Activated CD8-positive, alpha-beta memory T cell treated with anti-CD3 and anti-CD28 coated beads, Interleukin-2, amount 50 U/mL, for 24 hours (primary cell): ENCODE results near the gene NALCN.

Source experiments
- DNase-seq: peaks from one replicate; pipeline ENCODE4 v3.0.0-alpha.2; 2020; ENCODE audit errors: extremely low read depth

Gene NALCN

DNA sequence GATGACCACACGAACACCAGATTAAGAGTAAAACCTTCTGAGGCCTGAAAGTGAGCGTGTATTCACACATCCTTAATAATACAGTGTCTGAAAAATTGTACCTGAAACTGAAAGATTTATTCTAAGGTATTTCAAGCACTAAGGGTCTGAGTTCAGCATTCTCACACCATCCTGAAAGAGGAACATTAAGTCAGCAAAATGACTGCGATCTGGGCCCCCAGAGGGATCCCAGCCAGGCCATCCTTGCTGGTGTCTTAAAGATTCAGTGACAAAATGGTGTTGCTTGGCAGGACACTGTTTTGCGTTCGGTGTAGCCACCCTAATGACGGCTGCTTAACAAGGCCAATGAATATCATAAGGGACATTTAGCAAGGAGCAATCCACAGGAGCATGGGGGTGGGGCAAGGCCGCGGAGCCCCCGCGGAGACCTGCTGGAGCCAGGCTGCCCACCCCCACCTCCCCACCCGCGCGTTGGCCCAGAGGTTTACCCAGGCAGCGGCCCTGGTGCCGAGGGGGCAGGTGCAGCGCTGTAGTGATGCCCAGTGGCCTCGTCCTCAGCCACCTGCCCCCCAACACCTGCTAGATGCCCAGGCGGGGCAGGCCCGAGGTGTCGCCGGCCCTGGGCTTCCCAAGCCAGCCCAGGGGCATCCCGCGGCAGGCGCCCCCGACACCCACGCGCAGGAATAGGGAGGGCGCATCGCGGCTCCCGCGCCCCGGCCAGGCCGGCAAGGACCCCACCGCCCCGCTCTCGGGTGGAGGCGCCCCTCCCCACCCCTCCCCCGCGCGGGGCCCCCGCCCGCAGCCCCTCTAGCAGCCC lies 742 bp downstream of the NALCN start:
- no peak for DNase-seq

DNA sequence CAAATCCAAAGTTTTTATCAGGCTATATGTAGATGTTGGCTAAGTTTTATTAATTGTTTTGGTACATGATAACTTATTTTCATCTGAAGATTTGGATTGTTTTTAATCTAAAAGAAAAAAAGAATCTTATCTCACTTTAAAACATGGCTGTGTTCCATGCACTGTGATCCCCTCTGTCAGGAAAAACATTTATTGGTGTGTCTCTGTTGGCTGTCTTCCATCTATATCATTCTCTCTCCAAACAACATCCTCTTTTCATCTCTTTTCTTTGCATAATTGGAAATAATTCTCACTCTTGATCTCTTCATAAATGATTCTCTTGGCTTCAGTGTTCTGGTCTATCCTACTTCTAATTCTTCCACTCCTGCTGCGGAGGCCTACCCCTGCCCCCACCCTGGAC lies 4.2 kb downstream of the NALCN start:
- DNase-seq, result no peak

DNA sequence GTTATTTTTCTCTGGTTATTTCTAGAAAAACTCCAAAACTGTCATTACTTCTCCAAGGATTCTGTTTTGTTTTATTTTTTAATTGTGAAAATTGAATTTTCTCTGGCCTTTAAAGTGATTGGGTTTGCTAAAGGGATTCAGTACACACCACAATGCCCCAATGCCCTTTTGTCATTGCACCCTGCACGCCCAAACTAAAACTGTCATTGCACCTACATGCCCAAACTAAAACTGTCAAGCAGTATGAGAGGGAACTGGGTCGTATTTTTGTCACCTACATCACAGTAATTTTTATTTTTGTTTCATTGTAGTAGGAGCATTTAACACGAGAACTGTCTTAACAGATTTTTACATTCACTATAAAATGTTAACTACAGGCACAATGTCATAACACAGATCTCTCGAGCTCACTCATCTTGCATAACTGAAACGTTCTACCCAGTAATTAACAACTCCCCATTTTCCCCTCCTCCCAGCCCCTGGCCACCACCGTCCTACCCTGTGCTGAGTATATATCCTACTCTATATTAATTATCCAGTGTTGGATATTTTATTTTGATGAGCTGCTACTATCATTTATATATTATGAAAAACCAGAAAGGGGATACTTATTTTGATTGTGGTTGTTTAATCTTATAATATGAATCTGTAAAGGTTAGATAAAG lies 7.2 kb downstream of the NALCN start:
- DNase-seq, result no peak

DNA sequence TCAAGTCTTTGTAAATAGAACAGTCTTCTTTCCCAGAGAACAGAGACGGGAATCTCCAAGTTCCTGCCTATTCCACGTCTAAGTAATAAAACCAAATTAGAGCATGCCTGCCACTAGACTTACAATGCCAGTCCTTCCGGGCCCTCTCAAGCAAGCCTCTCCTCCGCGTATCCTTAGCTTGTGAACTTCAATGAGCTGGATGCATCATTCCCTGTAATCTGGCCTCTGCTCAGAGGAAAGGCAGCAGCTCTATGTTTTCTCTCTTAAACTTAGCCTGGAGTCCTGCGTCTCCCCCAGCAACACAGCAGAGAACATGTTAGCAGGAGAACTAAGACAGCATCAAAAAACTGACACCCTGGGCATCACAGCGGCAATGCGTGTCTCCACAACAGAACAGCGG lies 8.2 kb downstream of the NALCN start:
- no peak for DNase-seq

DNA sequence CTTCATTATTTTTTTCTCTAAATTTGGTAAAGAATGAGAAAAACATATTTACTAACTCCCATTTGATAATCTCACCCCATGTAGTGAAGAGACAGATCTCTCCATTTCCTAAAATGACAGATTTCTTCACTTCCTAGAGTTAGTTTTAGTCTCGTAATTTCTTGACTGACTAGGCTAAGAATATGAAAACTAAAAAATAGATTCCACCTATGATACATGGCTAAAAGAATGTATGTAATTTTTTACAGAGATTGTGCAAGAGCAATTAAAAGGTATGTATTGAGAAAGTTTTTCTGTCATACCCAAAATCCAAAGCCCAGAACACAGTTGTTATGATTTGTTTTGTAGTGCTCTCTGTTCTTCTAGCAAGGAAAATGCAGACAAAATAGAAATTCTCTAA lies 9.5 kb downstream of the NALCN start:
- no peak for DNase-seq

DNA sequence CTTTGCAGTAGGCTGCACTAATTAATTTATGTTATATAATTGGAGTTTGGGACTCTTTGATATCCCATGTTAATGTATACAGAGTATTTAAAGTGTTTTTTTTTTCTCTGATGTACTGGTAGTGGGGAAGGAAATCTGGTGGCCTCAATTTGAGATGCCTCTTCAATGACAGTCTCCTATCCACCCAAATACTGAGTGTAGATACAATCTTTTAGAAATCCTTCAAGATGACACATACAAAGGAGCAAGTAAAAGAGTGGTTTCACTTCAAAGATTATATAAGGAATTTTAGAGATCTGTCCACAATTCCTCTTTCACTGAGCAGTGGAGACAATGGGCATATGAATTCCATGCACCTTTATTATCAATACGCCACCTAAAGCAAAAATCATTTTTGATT lies 15.1 kb downstream of the NALCN start:
- no peak for DNase-seq

DNA sequence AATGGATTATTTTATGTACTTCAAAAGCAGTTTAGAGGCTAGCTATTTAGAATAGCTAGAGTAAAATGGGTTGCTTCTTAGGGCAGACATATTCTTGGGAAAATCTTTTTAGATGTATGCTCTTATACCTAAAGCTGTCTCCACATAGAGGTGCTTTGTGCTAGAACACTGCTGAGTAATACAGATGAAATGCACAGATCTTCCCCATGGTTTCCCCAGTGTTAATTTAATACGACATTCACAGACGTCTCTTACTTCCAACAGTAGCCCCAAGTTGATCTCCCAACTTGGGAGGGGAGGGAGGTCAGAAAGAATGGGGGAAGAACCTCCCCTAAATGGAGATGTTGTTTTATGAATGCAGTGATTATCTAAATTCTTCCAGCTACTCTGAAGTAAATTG lies 16.9 kb downstream of the NALCN start:
- DNase-seq, result no peak

DNA sequence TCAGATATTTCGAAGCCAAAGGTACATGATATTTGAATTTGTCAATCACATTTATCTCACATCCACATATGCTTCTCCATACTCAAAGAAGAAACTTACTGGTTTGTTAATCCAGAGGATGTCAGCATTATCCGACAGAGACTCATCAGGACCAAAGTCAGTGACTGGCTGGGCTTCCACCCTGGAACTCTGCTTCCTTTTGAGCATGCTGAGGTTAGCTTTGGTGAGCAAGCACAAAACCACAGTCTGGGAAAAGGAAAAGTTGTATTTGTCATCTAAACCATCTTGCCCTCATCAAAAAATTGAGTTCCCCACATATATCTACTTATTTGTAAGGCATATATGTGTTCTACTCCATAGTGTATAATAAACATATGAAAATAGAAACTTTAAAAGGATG lies 17.4 kb downstream of the NALCN start:
- no peak for DNase-seq

DNA sequence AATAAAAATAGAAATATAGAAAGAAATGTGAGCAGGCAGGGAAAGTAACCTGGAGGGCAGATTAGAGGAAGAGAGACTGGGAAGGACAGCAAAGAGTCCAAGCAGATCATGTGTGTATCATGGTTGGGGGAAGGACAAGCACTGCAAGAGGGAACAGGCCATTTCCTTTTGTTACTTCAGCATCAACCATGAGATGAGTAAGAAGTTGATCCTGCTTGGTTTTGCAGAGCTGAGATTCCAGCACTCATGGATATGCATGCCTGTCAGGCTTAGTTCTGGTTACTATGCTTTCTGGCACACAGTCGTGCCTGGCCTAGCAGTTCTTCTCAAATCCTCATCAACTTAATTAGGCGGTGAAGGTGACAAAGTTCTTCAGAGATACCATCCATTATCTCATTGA lies 18.1 kb downstream of the NALCN start:
- no peak for DNase-seq

DNA sequence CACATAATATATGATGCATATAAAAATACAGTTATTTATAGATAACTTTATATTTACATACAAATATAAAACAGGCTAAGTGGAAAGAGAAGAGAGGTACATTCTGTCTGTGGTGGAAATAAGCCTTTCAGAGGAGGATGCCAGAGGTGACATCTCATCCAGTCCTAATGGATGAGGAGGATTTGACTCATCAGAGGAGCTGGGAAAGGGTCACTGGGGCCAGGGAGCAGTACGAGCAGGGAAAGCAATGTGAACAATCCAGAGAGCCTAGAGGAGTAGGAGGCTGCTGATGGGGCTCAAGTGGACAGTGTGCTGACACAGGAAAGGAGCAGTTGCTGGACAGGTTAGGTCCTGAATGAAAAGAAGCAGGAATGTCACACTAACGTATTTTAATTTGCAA lies 18.6 kb downstream of the NALCN start:
- DNase-seq, result no peak

DNA sequence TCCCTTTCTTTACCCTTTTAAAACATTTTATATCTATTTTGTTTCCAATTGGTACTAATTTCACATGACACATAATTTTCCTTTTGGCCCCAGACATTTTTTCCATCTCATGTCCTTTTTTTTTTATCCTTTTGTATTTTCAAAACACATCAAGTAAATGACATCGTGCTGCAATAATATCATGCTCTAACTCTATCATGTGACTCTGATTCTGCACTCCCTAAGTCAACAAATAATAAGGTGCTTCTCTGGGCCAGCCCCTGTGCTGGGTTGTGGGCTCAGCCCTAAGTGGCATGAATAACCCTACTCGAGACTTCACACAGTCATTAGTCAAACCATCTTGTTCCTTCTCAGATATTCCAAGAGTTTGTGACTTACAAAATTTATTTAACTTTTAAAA lies 21.7 kb downstream of the NALCN start:
- no peak for DNase-seq

DNA sequence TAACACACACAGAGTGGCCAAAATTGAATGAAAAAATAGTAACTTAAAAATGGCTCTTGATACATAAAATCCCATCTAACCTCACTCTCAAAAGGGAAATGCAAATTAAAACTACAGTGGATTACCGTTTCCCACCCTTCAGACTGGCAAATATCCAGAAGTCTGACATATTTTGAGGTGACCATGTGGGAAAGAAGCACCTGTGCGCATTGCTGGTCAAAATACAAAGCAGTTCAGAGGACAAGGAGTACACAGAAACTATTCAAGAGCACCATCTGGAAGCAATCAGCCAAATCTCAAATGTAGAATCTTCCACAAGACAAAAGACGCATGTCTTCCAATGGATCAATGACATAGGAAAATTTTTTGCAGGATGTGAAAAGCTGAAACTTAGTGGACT lies 23.2 kb downstream of the NALCN start:
- DNase-seq, result no peak

DNA sequence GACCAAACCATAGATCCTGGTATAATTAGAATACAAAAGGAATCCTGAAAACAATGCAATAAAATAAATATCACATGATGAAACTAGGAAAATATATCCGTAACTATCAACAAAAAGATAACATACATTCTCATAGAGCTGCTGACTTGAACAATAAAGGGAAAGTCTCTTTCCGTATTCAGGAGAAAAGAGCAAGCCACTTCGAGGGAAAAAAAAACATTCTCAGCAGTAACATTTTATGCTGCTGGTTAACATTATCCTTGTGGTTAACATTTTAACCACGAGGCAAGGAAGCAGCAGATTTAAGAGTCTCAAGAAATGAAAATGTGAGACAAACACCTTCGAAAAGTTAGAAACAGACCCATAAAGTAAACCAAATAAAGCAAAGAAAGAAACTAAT lies 25.8 kb downstream of the NALCN start:
- no peak for DNase-seq

DNA sequence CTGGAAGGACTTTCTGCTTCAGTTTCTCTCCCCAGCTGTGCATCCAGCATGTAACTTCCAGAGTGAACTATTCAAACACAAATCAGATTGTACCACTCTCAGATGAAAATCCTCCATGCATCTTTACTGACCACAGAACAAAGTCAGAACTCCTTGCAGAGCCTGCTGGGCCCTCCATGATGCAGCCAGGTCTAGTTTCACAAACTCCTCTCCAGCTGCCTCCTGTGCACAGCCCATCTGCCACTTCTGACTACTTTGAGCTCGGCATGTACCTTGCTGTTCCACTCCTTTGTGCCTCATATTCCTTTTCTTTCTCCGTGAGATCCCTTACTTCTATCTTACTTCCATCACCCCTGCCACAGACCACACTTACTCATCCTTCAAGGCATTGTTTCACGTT lies 31.4 kb downstream of the NALCN start:
- DNase-seq, result no peak

DNA sequence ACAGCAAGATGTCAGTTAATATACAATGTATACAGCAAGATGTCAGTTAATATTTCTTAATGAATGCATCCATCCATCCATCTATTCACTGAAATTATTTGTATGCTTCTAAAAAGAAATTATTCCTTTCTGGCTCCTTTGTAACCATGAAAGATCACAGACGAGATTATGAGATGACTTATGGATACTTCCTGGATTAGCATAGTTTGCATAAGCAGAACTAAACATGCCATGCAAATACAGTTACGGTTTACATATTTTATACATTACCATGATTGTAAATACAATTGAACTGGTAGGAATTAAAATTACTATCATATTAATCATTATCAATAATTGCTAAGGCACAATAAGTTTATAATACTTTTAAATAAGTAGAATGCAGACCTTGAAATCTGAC lies 32.7 kb downstream of the NALCN start:
- no peak for DNase-seq

DNA sequence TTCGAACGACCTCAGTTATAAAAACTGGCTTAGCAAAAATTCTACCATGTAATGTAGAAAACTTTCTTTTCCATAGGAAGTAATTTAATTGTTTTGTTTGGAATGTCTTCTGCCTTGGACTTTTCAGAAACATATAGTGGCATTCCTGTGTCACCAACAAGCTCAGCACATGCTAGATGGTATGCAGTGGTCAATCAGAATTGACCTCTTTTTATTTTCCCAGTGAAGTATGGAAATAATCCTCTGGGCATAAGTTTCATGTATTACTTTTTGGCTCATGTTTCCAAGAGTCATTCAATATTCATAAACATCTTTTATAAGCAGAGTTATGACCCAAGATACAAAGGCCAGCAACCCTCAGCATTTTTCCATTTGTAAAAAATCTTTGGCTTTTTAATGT lies 33.6 kb downstream of the NALCN start:
- DNase-seq, result no peak

DNA sequence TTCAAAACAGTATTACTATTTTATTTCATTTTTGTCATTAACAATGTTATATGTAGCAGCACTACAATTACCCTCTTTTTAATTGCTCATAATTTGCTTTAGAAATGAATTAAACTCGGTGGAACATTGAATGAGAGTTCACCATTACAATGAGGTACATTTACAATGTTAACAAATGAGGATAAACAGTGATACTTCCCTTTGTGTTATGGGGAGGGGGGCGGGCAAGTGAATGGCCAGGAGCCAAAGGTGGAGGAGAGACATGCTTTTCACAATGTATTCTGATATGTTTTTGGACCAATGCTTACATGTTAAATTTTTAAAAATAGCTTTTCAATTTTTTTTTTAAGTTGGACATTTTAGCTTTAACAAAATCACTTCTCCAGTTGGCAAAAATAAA lies 34.2 kb downstream of the NALCN start:
- no peak for DNase-seq

DNA sequence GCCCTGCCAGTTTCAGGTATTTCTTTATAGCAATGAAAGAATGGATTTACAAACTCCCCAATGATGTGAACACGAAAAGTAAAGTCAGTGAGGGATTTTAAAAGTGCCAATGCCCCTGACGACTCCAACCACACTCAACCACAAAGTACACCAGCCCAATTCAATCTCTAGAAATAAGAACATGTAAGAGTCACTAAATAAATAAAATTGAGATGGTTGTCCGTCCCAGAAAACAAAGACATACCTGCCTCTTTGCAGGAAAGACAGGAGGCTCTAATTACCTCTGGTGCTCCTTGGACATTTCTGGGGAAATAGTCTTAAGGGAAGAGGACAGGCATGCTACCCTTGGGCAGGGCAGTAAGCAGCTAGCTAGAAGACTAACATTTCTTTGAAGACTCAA lies 55.8 kb downstream of the NALCN start:
- no peak for DNase-seq

DNA sequence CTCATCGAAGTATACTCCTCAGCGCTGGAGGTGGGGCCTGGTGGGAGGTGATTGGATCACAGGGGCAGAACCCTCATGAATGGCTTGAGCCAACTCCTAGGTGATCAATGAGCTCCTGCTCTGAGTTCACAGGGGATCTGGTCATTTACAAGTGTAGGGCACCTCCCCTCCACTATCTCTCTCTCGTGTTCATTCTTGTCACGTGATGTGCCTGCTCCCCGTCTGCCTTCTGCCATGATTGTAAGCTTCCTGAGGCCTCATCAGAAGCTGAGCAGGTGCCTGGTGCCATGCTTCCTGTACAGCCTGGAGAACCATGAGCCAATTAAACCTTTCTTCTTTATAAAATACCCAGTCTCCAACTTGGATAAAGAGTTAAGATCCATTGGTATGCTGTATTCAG lies 61.4 kb downstream of the NALCN start:
- no peak for DNase-seq

DNA sequence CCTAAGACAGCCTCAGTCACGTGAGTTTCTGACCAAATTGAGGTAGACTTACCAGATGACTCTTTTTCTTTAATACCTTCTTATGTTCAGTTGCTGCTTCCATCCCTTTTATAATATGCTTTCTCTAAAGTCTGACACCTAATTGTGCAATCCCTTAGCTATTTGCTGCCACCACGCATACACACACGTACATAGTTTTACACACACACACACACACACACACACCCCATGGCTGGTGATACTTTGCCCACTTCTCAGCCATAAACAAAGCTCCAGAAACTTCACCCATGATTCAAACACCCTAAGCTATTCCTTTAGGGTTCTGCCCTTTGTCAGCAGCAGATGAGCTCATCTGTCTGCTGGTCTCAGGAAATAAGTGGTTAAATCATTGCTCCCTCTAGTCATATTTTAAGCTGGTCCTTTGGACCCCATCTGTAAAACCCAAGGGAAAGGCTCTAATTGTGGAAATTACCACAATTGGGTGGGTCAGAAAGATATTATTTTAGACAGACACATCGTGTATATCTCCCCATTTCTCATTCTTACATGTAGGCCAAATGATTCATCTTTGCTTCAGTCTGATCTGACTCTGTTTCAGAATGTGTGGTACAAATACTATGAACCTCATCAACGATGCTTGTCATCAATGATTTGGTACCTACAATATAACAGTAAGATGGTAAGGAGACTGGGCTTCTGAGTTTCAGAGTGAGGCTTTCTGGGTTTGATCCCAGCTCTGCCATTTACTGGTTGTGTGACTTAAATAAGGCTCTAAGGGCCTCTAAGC lies 69.2 kb downstream of the NALCN start:
- DNase-seq, result no peak

DNA sequence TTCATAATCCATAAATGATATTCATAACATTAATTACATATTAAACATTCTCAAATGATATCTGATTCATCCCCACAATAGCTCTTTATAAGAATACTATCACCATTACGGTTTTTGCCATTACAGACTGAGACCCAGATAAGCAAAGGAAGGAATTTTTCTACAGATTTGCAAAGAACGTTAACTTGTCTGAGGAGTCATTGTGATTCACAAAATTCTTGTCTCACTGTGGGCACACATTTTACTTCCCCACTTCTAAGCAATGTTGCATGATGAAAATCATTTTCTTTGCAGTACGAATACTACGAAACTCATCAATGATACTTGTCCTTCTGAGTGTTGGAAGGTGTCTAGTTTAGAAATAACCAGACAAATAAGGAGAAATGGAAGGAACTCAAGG lies 70.1 kb downstream of the NALCN start:
- no peak for DNase-seq

DNA sequence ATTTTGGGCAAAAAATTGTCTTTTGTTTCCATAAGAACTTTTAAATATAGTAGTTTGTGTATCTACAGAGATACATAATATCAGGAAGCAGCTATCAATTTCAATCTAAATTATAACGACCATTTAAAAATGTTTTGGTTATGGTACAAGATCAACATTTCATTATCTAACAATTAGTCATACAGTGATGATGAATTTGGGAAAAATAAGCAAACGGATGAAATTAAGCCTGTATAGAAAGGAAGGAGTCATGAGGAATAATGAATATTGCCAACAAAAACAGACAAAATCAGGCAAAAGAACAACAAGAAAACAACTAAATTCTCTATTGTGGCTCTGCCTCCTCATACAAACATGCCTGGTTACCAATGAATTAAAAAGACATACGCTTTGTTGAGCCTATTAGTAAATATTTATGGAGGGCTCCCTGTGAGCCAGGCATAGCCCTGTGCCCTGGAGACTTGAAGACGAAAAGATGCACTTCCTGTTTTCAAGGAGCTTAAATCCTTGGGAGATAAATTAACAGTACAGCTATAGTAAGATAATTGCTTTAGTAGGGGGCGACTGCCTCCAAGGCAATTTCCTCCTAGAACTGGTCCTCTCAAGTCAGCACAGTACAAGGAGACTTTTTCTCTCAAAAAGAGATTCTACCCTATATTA lies 73.0 kb downstream of the NALCN start:
- DNase-seq, result no peak
